DOHH2 (cell line): ENCODE measurements around the gene WWOX.

Source experiments
- H3F3A ChIP-seq: fragments of 200-600 bp; sonication (generic), shearing (Covaris generic); 2 replicates; pipeline ENCODE4 v1.6.0; 2016; ENCODE audit warnings: antibody characterized with exemption, mild to moderate bottlenecking; ENCODE audit not compliant: control insufficient read depth, insufficient read depth
- H3K27ac ChIP-seq: fragments of 200-600 bp; sonication (generic); 2 replicates; pipeline ENCODE4 v1.5.1; 2014; ENCODE audit warnings: low read depth, mild to moderate bottlenecking, low read length, moderate library complexity
- H3K27me3 ChIP-seq: fragments of 200-600 bp; sonication (generic); 2 replicates; pipeline ENCODE4 v1.6.1; 2014; ENCODE audit warnings: mild to moderate bottlenecking, low read length, mixed read lengths; ENCODE audit not compliant: control insufficient read depth
- H3K36me3 ChIP-seq: fragments of 200-600 bp; sonication (generic); 2 replicates; pipeline ENCODE4 v1.6.1; 2014; ENCODE audit warnings: mild to moderate bottlenecking, low read length, moderate library complexity, mixed read lengths; ENCODE audit not compliant: control insufficient read depth
- H3K4me1 ChIP-seq: fragments of 200-600 bp; sonication (generic); 2 replicates; pipeline ENCODE4 v1.6.1; 2014; ENCODE audit warnings: mild to moderate bottlenecking, low read length, mixed read lengths; ENCODE audit not compliant: control insufficient read depth
- H3K4me2 ChIP-seq: fragments of 200-600 bp; sonication (generic); 2 replicates; pipeline ENCODE4 v1.6.0; 2014; ENCODE audit warnings: mild to moderate bottlenecking, low read length, moderate library complexity
- H3K4me3 ChIP-seq: fragments of 200-600 bp; sonication (generic); 2 replicates; pipeline ENCODE4 v1.5.1; 2014; ENCODE audit warnings: mild to moderate bottlenecking, low read length, mixed read lengths
- H3K79me2 ChIP-seq: fragments of 200-600 bp; sonication (generic); 2 replicates; pipeline ENCODE4 v1.6.1; 2014; ENCODE audit warnings: mild to moderate bottlenecking, low read length, mixed read lengths; ENCODE audit not compliant: control insufficient read depth
- H3K9me2 ChIP-seq: fragments of 200-600 bp; sonication (generic); replicated peaks from 2 replicates; pipeline ENCODE4 v1.6.1; 2014; ENCODE audit warnings: mild to moderate bottlenecking, low read length, mixed read lengths; ENCODE audit not compliant: control insufficient read depth
- H3K9me3 ChIP-seq: fragments of 200-600 bp; sonication (generic); 2 replicates; pipeline ENCODE4 v1.6.1; 2014; ENCODE audit warnings: antibody characterized with exemption, low read length, mixed read lengths; ENCODE audit not compliant: control insufficient read depth, insufficient read depth
- H4K20me1 ChIP-seq: fragments of 200-600 bp; sonication (generic); 2 replicates; pipeline ENCODE4 v1.6.0; 2014; ENCODE audit warnings: low read depth, mild to moderate bottlenecking, antibody characterized with exemption, low read length, moderate library complexity; ENCODE audit not compliant: control insufficient read depth, insufficient read depth
- CTCF ChIP-seq: fragments of 200-600 bp; sonication (generic); IDR thresholded peaks from one replicate; pipeline ENCODE4 v1.5.1; 2014; ENCODE audit warnings: antibody characterized with exemption, mild to moderate bottlenecking, low read depth, low read length; ENCODE audit not compliant: poor library complexity, severe bottlenecking
- EZH2phosphoT487 ChIP-seq: fragments of 200-600 bp; sonication (generic); IDR thresholded peaks from 2 replicates; pipeline ENCODE4 v1.6.1; 2017; ENCODE audit warnings: borderline replicate concordance, mild to moderate bottlenecking, antibody characterized with exemption, low read length, moderate library complexity, mixed read lengths

The WWOX gene

GRCh38 chr16:78175287-78175686 is 75.8 kb downstream of the WWOX start:
- Histone ChIP-seq H3K4me2 (no peak overlapping the region), H3K36me3 (no peaks in the 10 kb centered on the region), H3K79me2 (no peaks in the 10 kb centered on the region), H3K4me3 (no peak overlapping the region), H3K9me3 (no peaks in the 10 kb centered on the region), H3K9me2 (no peaks in the 10 kb centered on the region), H3F3A (no peaks in the 10 kb centered on the region), H4K20me1 (no peaks in the 10 kb centered on the region), H3K27ac (no peak overlapping the region), H3K4me1 (peaks cover 1% of the 10 kb centered on the region), H3K27me3 (no peaks in the 10 kb centered on the region)
- TF ChIP-seq EZH2phosphoT487 = no peak
- no peak for TF ChIP-seq CTCF

GRCh38 chr16:78176435-78176834 is 77.0 kb downstream of the WWOX start:
- Histone ChIP-seq H3K4me2 (no peak overlapping the region), H3K27me3 (no peaks in the 10 kb centered on the region), H3K9me2 (no peaks in the 10 kb centered on the region), H3K27ac (no peak overlapping the region), H3F3A (no peaks in the 10 kb centered on the region), H3K4me1 (no peaks in the 10 kb centered on the region), H3K4me3 (no peak overlapping the region), H3K9me3 (no peaks in the 10 kb centered on the region), H3K79me2 (no peaks in the 10 kb centered on the region), H4K20me1 (no peaks in the 10 kb centered on the region), H3K36me3 (no peaks in the 10 kb centered on the region)
- no peak for TF ChIP-seq EZH2phosphoT487
- no peak for TF ChIP-seq CTCF

GRCh38 chr16:78177218-78177617 is 77.8 kb downstream of the WWOX start:
- no peak overlapping the region for H3K27ac ChIP-seq
- no peaks in the 10 kb centered on the region for H3K4me1 ChIP-seq
- no peak overlapping the region for H3K4me3 ChIP-seq
- no peaks in the 10 kb centered on the region for H3K36me3 ChIP-seq
- H3K79me2 ChIP-seq = no peaks in the 10 kb centered on the region
- no peak for TF ChIP-seq CTCF
- no peak for TF ChIP-seq EZH2phosphoT487
- no peaks in the 10 kb centered on the region for H3K9me3 ChIP-seq
- no peaks in the 10 kb centered on the region for H3F3A ChIP-seq
- H4K20me1 ChIP-seq = no peaks in the 10 kb centered on the region
- H3K4me2 ChIP-seq = no peak overlapping the region
- no peaks in the 10 kb centered on the region for H3K9me2 ChIP-seq
- no peaks in the 10 kb centered on the region for H3K27me3 ChIP-seq

- H3K4me2 ChIP-seq = no peak overlapping the region
- no peaks in the 10 kb centered on the region for H3F3A ChIP-seq
- H3K79me2 ChIP-seq = no peaks in the 10 kb centered on the region
- H3K9me3 ChIP-seq = no peaks in the 10 kb centered on the region
- TF ChIP-seq EZH2phosphoT487 (no peak), CTCF (no peak)
- no peaks in the 10 kb centered on the region for H3K9me2 ChIP-seq
- no peak overlapping the region for H3K4me3 ChIP-seq
- H3K27ac ChIP-seq = no peak overlapping the region
- H3K36me3 ChIP-seq = no peaks in the 10 kb centered on the region
- H3K27me3 ChIP-seq = no peaks in the 10 kb centered on the region
- H3K4me1 ChIP-seq = no peaks in the 10 kb centered on the region
- H4K20me1 ChIP-seq = no peaks in the 10 kb centered on the region
Observed at GRCh38 chr16:78177987-78178386, 78.5 kb downstream of the WWOX start.
